Panc1 (cell line): ENCODE data around the gene NR6A1. TPM values are rescaled to one million over a fixed set of nuclear protein-coding genes. Genes with fewer than 3 reads are reported as not detected.

ENCODE experiments used
- ATAC-seq: fragments of 200-7000 bp; cut with Tn5 transposase; 2 replicates; pipeline ENCODE4 v1.9.1; 2020; ENCODE audit warnings: mild to moderate bottlenecking, moderate library complexity
- BruUV-seq: library from RNA; stranded (reverse); fragments of 400-500 nt; replicated peaks from 2 replicates; lab custom pipeline; 2021; lab: Mats Ljungman, UMichigan
- CTCF ChIA-PET: fragments of 300-600 bp; sonication (Branson Sonifier 250); formaldehyde crosslinking; loops from one replicate; lab custom pipeline; 2022; ENCODE audit warnings: antibody characterized with exemption; lab: Charles Lee
- POLR2A ChIA-PET: fragments of 300-600 bp; sonication (Branson Sonifier 250); formaldehyde crosslinking; loops from one replicate; lab custom pipeline; 2022; ENCODE audit warnings: antibody characterized with exemption; lab: Charles Lee
- DNase-seq: peaks from one replicate; pipeline ENCODE4 v3.0.0-alpha.2; 2010; ENCODE audit warnings: low read depth, low spot score
- H3K27ac ChIP-seq: 2 replicates; pipeline ENCODE4 v1.5.1; 2011; ENCODE audit warnings: mild to moderate bottlenecking, low read length, inconsistent platforms
- H3K27me3 ChIP-seq: fragments of 200-500 bp; sonication (Bioruptor generic); 2 replicates; pipeline ENCODE4 v1.6.0; 2014; ENCODE audit warnings: low read length, inconsistent platforms; ENCODE audit not compliant: control insufficient read depth, insufficient read depth
- H3K36me3 ChIP-seq: fragments of 200-500 bp; sonication (Bioruptor generic); 2 replicates; pipeline ENCODE4 v1.5.1; 2014; ENCODE audit warnings: inconsistent platforms, mild to moderate bottlenecking, low read length, moderate library complexity; ENCODE audit not compliant: control insufficient read depth, insufficient read depth
- H3K4me1 ChIP-seq: 2 replicates; pipeline ENCODE4 v1.5.1; 2011; ENCODE audit warnings: inconsistent platforms, mild to moderate bottlenecking, low read length, moderate library complexity; ENCODE audit not compliant: control insufficient read depth, insufficient read depth
- H3K4me3 ChIP-seq, 2 experiments: 2 replicates each; pipeline ENCODE4 v1.5.1; 2011 to 2012; ENCODE audit warnings: low read depth in 2 of 2, low read length in 2 of 2, mild to moderate bottlenecking in 2 of 2, inconsistent platforms in 1 of 2, moderate library complexity in 1 of 2
- H3K9me3 ChIP-seq: fragments of 200-500 bp; sonication (Bioruptor generic); 2 replicates; pipeline ENCODE4 v1.5.1; 2014; ENCODE audit warnings: low read depth, mild to moderate bottlenecking, inconsistent platforms, low read length, moderate library complexity; ENCODE audit not compliant: control insufficient read depth, insufficient read depth
- CTCF ChIP-seq: fragments of 450-650 bp; IDR thresholded peaks from 2 replicates; pipeline ENCODE4 v1.5.1; 2017; ENCODE audit warnings: mild to moderate bottlenecking
- POLR2AphosphoS5 ChIP-seq: IDR thresholded peaks from 2 replicates; pipeline ENCODE4 v1.6.1; 2012; ENCODE audit warnings: mild to moderate bottlenecking, low read depth, low read length, moderate library complexity
- REST ChIP-seq, 2 experiments: IDR thresholded peaks; 2 replicates each; pipeline ENCODE4 v1.6.1; 2011 to 2012; ENCODE audit warnings: low read depth in 2 of 2, control low read depth in 1 of 2, low read length in 1 of 2, mild to moderate bottlenecking in 1 of 2, moderate library complexity in 1 of 2; ENCODE audit not compliant: insufficient read depth in 1 of 2
- SIN3A ChIP-seq: IDR thresholded peaks from 2 replicates; pipeline ENCODE4 v1.6.1; 2012; ENCODE audit warnings: low read depth, mild to moderate bottlenecking, low read length, moderate library complexity, borderline replicate concordance; ENCODE audit not compliant: insufficient read depth
- TCF7L2 ChIP-seq: IDR thresholded peaks from 2 replicates; pipeline ENCODE4 v1.6.1; 2011; ENCODE audit warnings: mild to moderate bottlenecking, low read depth, low read length, inconsistent platforms
- in situ Hi-C: cut with HindIII; loops from 2 replicates; pipeline ENCODE4 v1.10.0; 2016; ENCODE audit warnings: low sequenced_read_pairs, low pct_unique_long_range_greater_than_20kb
- intact Hi-C: fragments of 100-400 bp; cut with micrococcal nuclease; formaldehyde crosslinking; loops from one replicate; pipeline ENCODE4 v1.10.0; 2022; ENCODE audit not compliant: unreplicated experiment
- total RNA-seq: library from RNA; stranded (reverse); gene quantifications from one replicate; pipeline ENCODE4 v1.2.1, GENCODE V29; 2021; ENCODE audit not compliant: unreplicated experiment

Gene NR6A1
- total RNA-seq, 1 experiment from 2014 or later, result 7.6 TPM

GRCh38 chr9:124479371-124479770 is 291.7 kb downstream of the NR6A1 start:
- TF ChIP-seq REST (IDR thresholded peaks at IDR 0.05; ENCODE audit: insufficient read depth in 1 of 2, low read depth in 2 of 2, low read length in 1 of 2), result no peak
- no peak for TF ChIP-seq SIN3A
- no peak for TF ChIP-seq TCF7L2
- no peak for TF ChIP-seq POLR2AphosphoS5
- no peak for TF ChIP-seq CTCF
- intact Hi-C loops (no loop called here), in situ Hi-C loops (no loop called here)
- H3K9me3 ChIP-seq, result no peaks in the 10 kb centered on the region
- ChIA-PET CTCF (no interaction called here), POLR2A (no interaction called here)
- no TSS peak for BruUV-seq
- ATAC-seq (no peak), DNase-seq (no peak)
- peaks cover 8% of the 10 kb centered on the region; the same call in 1 of the 2 replicates for H3K4me1 ChIP-seq
- H3K27ac ChIP-seq, result no peak overlapping the region
- H3K4me3 ChIP-seq, result no peak overlapping the region
- H3K36me3 ChIP-seq, result no peaks in the 10 kb centered on the region
- no peaks in the 10 kb centered on the region for H3K27me3 ChIP-seq

- Histone ChIP-seq H3K4me3 (no peak overlapping the region), H3K27me3 (no peaks in the 10 kb centered on the region), H3K27ac (no peak overlapping the region), H3K9me3 (no peaks in the 10 kb centered on the region), H3K4me1 (peaks cover 8% of the 10 kb centered on the region; the same call in 1 of the 2 replicates), H3K36me3 (no peaks in the 10 kb centered on the region)
- in situ Hi-C loops (no loop called here), intact Hi-C loops (no loop called here)
- DNase-seq, result no peak
- BruUV-seq, result no TSS peak
- POLR2A ChIA-PET, result no interaction called here
- ATAC-seq, result peak; percentile 7; the same call in 1 of the 2 replicates
- no peak for TF ChIP-seq REST (IDR thresholded peaks at IDR 0.05; ENCODE audit: insufficient read depth in 1 of 2, low read depth in 2 of 2, low read length in 1 of 2)
- no peak for TF ChIP-seq CTCF
- no peak for TF ChIP-seq POLR2AphosphoS5
- no peak for TF ChIP-seq TCF7L2
- TF ChIP-seq SIN3A, result no peak
- CTCF ChIA-PET, result no interaction called here
These were observed 292.8 kb downstream of the NR6A1 start for GRCh38 chr9:124478354-124478753.
